K562 (cell line): ENCODE measurements around the gene CCDC85A. TPM values are rescaled to one million over a fixed set of nuclear protein-coding genes. Genes with fewer than 3 reads are reported as not detected.

Source experiments
- ATAC-seq: fragments of 200-7000 bp; cut with Tn5 transposase; 3 replicates; pipeline ENCODE4 v1.9.1; 2020; ENCODE audit warnings: moderate library complexity
- BruUV-seq: library from RNA; stranded (reverse); fragments of 400-500 nt; replicated peaks from 2 replicates; lab custom pipeline; 2021; lab: Mats Ljungman, UMichigan
- CTCF ChIA-PET: fragments of 300-600 bp; formaldehyde crosslinking; extraction: SDS; loops from one replicate; lab custom pipeline; 2021; ENCODE audit warnings: low intra/inter-chr PET ratio; lab: Yijun Ruan, JAX
- POLR2A ChIA-PET: fragments of 300-600, 350-650 bp; sonication (Branson Sonifier 250); formaldehyde crosslinking; extraction: SDS; loops from one replicate; lab custom pipeline; 2021; ENCODE audit warnings: antibody characterized with exemption, inconsistent platforms; lab: Yijun Ruan, JAX
- DNase-seq, 4 experiments: peaks; one replicate each; pipeline versions ENCODE4 v3.0.0 to v3.0.0-alpha.2; 2011 to 2018; ENCODE audit warnings: low spot score in 3 of 4, mixed read lengths in 3 of 4; ENCODE audit errors: extremely low read depth in 1 of 4
- FAIRE-seq: peaks from 2 replicates; lab custom pipeline; 2011; peaks lifted over from hg19 to GRCh38; lab: Jason Lieb, UNC
- H2AFZ ChIP-seq: 2 replicates; pipeline ENCODE4 v1.6.0; 2011; ENCODE audit warnings: low read depth, low read length, control low read depth, inconsistent platforms
- H3K27ac ChIP-seq: fragments of 200-600 bp; 3 replicates; pipeline ENCODE4 v1.8.0; 2011; ENCODE audit warnings: low read depth, mild to moderate bottlenecking, control low read depth, inconsistent platforms, low read length, moderate library complexity, mixed read lengths; ENCODE audit errors: extremely low read depth
- H3K27me3 ChIP-seq, 2 experiments: fragments of 300-600 bp in 1 of 2; 2 replicates in 1 of 2; 3 replicates in 1 of 2; pipeline versions ENCODE4 v1.6.0 to v1.8.0; 2011; ENCODE audit warnings: inconsistent platforms in 2 of 2, low read length in 2 of 2, mild to moderate bottlenecking in 1 of 2, mixed read lengths in 1 of 2, moderate library complexity in 1 of 2; ENCODE audit not compliant: control insufficient read depth in 2 of 2, insufficient read depth in 2 of 2
- H3K36me3 ChIP-seq: fragments of 300-600 bp; 3 replicates; pipeline ENCODE4 v1.8.0; 2011; ENCODE audit warnings: mild to moderate bottlenecking, low read length, inconsistent platforms; ENCODE audit not compliant: control insufficient read depth, insufficient read depth
- H3K4me1 ChIP-seq, 2 experiments: fragments of 200-600 bp in 1 of 2; replicated peaks in 1 of 2; 2 replicates in 1 of 2; 3 replicates in 1 of 2; pipeline versions ENCODE4 v1.5.1 to v1.8.0; 2011; ENCODE audit warnings: inconsistent platforms in 2 of 2, low read length in 2 of 2, mild to moderate bottlenecking in 1 of 2, mixed read lengths in 1 of 2, moderate library complexity in 1 of 2; ENCODE audit not compliant: control insufficient read depth in 2 of 2, insufficient read depth in 2 of 2
- H3K4me2 ChIP-seq: 2 replicates; pipeline ENCODE4 v1.6.1; 2011; ENCODE audit warnings: low read length, control low read depth, inconsistent platforms, mixed read lengths; ENCODE audit not compliant: insufficient read depth
- H3K4me3 ChIP-seq: fragments of 200-600 bp; sonication (generic), shearing (Covaris generic); 2 replicates; pipeline ENCODE4 v1.5.1; 2016; ENCODE audit warnings: control low read depth, inconsistent platforms
- H3K79me2 ChIP-seq: fragments of 200-600 bp; 3 replicates; pipeline ENCODE4 v1.8.0; 2011; ENCODE audit warnings: low read length, inconsistent platforms; ENCODE audit not compliant: control insufficient read depth, insufficient read depth
- H3K9ac ChIP-seq, 2 experiments: 2 replicates each; pipeline versions ENCODE4 v1.6.0 to v1.6.1; 2011; ENCODE audit warnings: low read depth in 2 of 2, low read length in 2 of 2, control low read depth in 1 of 2, inconsistent platforms in 1 of 2, mild to moderate bottlenecking in 1 of 2, mixed read lengths in 1 of 2; ENCODE audit not compliant: insufficient read depth in 1 of 2
- H3K9me1 ChIP-seq: one replicate; pipeline ENCODE4 v1.6.0; 2011; ENCODE audit warnings: inconsistent platforms, mild to moderate bottlenecking, low read length, moderate library complexity; ENCODE audit not compliant: control insufficient read depth, insufficient read depth
- H3K9me3 ChIP-seq: replicated peaks from 2 replicates; pipeline ENCODE4 v1.5.1; 2011; ENCODE audit warnings: low read depth, low read length, inconsistent platforms; ENCODE audit not compliant: control insufficient read depth, insufficient read depth
- H4K20me1 ChIP-seq: replicated peaks from 2 replicates; pipeline ENCODE4 v1.6.1; 2011; ENCODE audit warnings: low read length, inconsistent platforms, mixed read lengths; ENCODE audit not compliant: control insufficient read depth, insufficient read depth
- HCFC1 ChIP-seq: IDR thresholded peaks from 2 replicates; pipeline ENCODE4 v1.6.1; 2012; ENCODE audit warnings: low read depth, low read length, improper control_type of control experiment
- MED1 ChIP-seq: sonication (generic); formaldehyde crosslinking; IDR thresholded peaks from 2 replicates; pipeline ENCODE4 v1.8.1; 2023; ENCODE audit warnings: missing genetic modification reagents, borderline replicate concordance
- PML ChIP-seq: IDR thresholded peaks from 2 replicates; pipeline ENCODE4 v1.6.1; 2012; ENCODE audit warnings: low read length, inconsistent platforms
- PTBP1 ChIP-seq: fragments of 200-400 bp; formaldehyde crosslinking; IDR thresholded peaks from 2 replicates; pipeline ENCODE4 v1.6.1; 2017; ENCODE audit warnings: low read depth, low read length
- SIN3A ChIP-seq, 2 experiments: fragments of 150-350 bp in 1 of 2; IDR thresholded peaks; 2 replicates each; pipeline ENCODE4 v1.6.1; 2011 to 2016; ENCODE audit warnings: borderline replicate concordance in 2 of 2, low read depth in 2 of 2, low read length in 2 of 2, mild to moderate bottlenecking in 2 of 2, moderate library complexity in 2 of 2; ENCODE audit not compliant: control insufficient read depth in 1 of 2
- ZNF778 ChIP-seq: fragments of 450-650 bp; formaldehyde crosslinking; IDR thresholded peaks from 2 replicates; pipeline ENCODE4 v1.4.0; 2020; ENCODE audit warnings: mild to moderate bottlenecking, moderate library complexity
- WGBS: fragments of 100-300 bp; shearing (Covaris generic); methylation state at CpG from one replicate; pipeline ENCODE4 v1.1.6; 2016; ENCODE audit warnings: low coverage, mixed read lengths; ENCODE audit not compliant: insufficient coverage; ENCODE audit errors: missing lambda C conversion rate; 5-methylcytosine and 5-hydroxymethylcytosine counted together
- in situ Hi-C: fragments of 300-500 bp; cut with MboI; formaldehyde crosslinking; loops from 4 replicates; pipeline ENCODE4 v1.15.0; 2018; ENCODE audit warnings: inconsistent platforms, mixed read lengths
- intact Hi-C: fragments of 100-400 bp; cut with micrococcal nuclease; formaldehyde crosslinking; loops from 2 replicates; pipeline ENCODE4 v1.14.2; 2022
- polyA plus RNA-seq, 8 experiments: library from polyadenylated mRNA; depleted of rRNA in 4 of 8; stranded (reverse) in 5 of 8; unstranded in 3 of 8; fragments of >200 nt; fragmentation: Nextera tagmentation in 2 of 8; fragmentation: Illumina TruSeq in 1 of 8; extraction: Ambion mirVana in 2 of 8; extraction: Trizol in 1 of 8; gene quantifications; 2 replicates each; pipeline versions ENCODE4 v1.2.1 to v1.2.3, GENCODE V29; 2011 to 2014; ENCODE audit warnings: inconsistent platforms in 1 of 8, missing spikeins in 1 of 8
- total RNA-seq, 7 experiments: library from RNA; depleted of rRNA in 6 of 7; stranded (reverse); fragments of >200 nt in 6 of 7; fragmentation: Illumina TruSeq in 2 of 7; extraction: Trizol in 2 of 7; gene quantifications; 2 replicates each; pipeline versions ENCODE4 v1.2.1 to v1.2.3, GENCODE V29; 2011 to 2021; ENCODE audit warnings: low replicate concordance in 1 of 7

Gene CCDC85A
- total and polyA plus RNA-seq, 9 of the 15 experiments (the other 6 are each of a cell fraction or from before 2014, with no cell fraction given), result 0.03 to 0.14 (median 0.10) TPM; not detected in 5

GRCh38 chr2:56314371-56314770 is 130.6 kb downstream of the CCDC85A start:
- no peak overlapping the region for H3K9ac ChIP-seq
- no peaks in the 10 kb centered on the region for H3K4me1 ChIP-seq
- no peaks in the 10 kb centered on the region for H3K9me1 ChIP-seq
- ChIA-PET CTCF (no interaction called here), POLR2A (no interaction called here)
- intact Hi-C loops (no loop called here), in situ Hi-C loops (no loop called here)
- no peaks in the 10 kb centered on the region for H4K20me1 ChIP-seq
- no peaks in the 10 kb centered on the region for H3K27me3 ChIP-seq
- H3K27ac ChIP-seq, result no peak overlapping the region
- FAIRE-seq (no peak), ATAC-seq (no peak)
- no peak overlapping the region for H3K4me3 ChIP-seq
- H2AFZ ChIP-seq, result no peak overlapping the region
- H3K36me3 ChIP-seq, result no peaks in the 10 kb centered on the region
- no peak overlapping the region for H3K4me2 ChIP-seq
- TF ChIP-seq ZNF778 (CRISPR knock-in tag) (no peak), PML (no peak), MED1 (CRISPR knock-in tag) (no peak), HCFC1 (no peak)
- TF ChIP-seq, all 486 proteins: peak for 0
- Histone ChIP-seq H3K9me3 (no peaks in the 10 kb centered on the region), H3K79me2 (no peaks in the 10 kb centered on the region)
- no TSS peak for BruUV-seq
- WGBS, result 0% methylated on average over 1 of the region's 1 CpG
- DNase-seq, result no peak

GRCh38 chr2:56314796-56315195 is 131.0 kb downstream of the CCDC85A start:
- no peak for DNase-seq
- no peak overlapping the region for H3K4me3 ChIP-seq
- no peak overlapping the region for H3K9ac ChIP-seq
- intact Hi-C loops, result no loop called here
- no peak overlapping the region for H2AFZ ChIP-seq
- no peaks in the 10 kb centered on the region for H3K27me3 ChIP-seq
- BruUV-seq, result no TSS peak
- no peaks in the 10 kb centered on the region for H3K9me3 ChIP-seq
- ATAC-seq, result no peak
- WGBS, result 0% methylated on average over 2 of the region's 2 CpGs
- no peaks in the 10 kb centered on the region for H3K36me3 ChIP-seq
- H3K79me2 ChIP-seq, result no peaks in the 10 kb centered on the region
- no peak overlapping the region for H3K4me2 ChIP-seq
- H3K4me1 ChIP-seq, result no peaks in the 10 kb centered on the region
- TF ChIP-seq SIN3A (IDR thresholded peaks at IDR 0.05; ENCODE audit: borderline replicate concordance in 2 of 2, control insufficient read depth in 1 of 2, low read depth in 2 of 2, low read length in 2 of 2), result no peak
- TF ChIP-seq PTBP1, result no peak
- no peaks in the 10 kb centered on the region for H4K20me1 ChIP-seq
- CTCF ChIA-PET, result no interaction called here
- POLR2A ChIA-PET, result no interaction called here
- H3K9me1 ChIP-seq, result no peaks in the 10 kb centered on the region
- no peak overlapping the region for H3K27ac ChIP-seq
- in situ Hi-C loops, result no loop called here
- no peak for FAIRE-seq
